Measurements from ENCODE around the gene SIL1. TPM values are rescaled to one million over a fixed set of nuclear protein-coding genes. Genes with fewer than 3 reads are reported as not detected.

The SIL1 gene
- polyA plus RNA-seq, 1 experiment = 90.5 TPM

- TF ChIP-seq, protein P1, sequence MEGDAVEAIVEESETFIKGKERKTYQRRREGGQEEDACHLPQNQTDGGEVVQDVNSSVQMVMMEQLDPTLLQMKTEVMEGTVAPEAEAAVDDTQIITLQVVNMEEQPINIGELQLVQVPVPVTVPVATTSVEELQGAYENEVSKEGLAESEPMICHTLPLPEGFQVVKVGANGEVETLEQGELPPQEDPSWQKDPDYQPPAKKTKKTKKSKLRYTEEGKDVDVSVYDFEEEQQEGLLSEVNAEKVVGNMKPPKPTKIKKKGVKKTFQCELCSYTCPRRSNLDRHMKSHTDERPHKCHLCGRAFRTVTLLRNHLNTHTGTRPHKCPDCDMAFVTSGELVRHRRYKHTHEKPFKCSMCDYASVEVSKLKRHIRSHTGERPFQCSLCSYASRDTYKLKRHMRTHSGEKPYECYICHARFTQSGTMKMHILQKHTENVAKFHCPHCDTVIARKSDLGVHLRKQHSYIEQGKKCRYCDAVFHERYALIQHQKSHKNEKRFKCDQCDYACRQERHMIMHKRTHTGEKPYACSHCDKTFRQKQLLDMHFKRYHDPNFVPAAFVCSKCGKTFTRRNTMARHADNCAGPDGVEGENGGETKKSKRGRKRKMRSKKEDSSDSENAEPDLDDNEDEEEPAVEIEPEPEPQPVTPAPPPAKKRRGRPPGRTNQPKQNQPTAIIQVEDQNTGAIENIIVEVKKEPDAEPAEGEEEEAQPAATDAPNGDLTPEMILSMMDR (IDR thresholded peaks at IDR 0.05; ENCODE audit: insufficient read depth, low read depth, low read length) = no peak
- CTCF ChIA-PET = interaction anchor here (0.5 kb wide), 1 partner anchor 557 kb away, joined by 3 read pairs; no protein-coding TSS in a partner anchor
- no peak for DNase-seq (ENCODE audit: low read depth)
Measured at GRCh38 chr5:139025651-139026050, 172.5 kb downstream of the SIL1 start.

GRCh38 chr5:139023286-139023685 lies 174.9 kb downstream of the SIL1 start:
- DNase-seq (ENCODE audit: low read depth) = no peak
- no peaks in the 10 kb centered on the region; the same call in 1 of the 2 replicates for H3K36me3 ChIP-seq (ENCODE audit: control insufficient read depth, insufficient read depth, low read length)
- no peaks in the 10 kb centered on the region for H3K27me3 ChIP-seq (ENCODE audit: control insufficient read depth, insufficient read depth, low read length)
- TF ChIP-seq, protein P1 (IDR thresholded peaks at IDR 0.05; ENCODE audit: insufficient read depth, low read depth, low read length) = no peak
- CTCF ChIA-PET = interaction anchor here (0.7 kb wide), 1 partner anchor 10 kb away, joined by 3 read pairs; no protein-coding TSS in a partner anchor
- H3K4me3 ChIP-seq (ENCODE audit: low read depth, low read length) = no peak overlapping the region
- POLR2A ChIA-PET = no interaction called here

More at GRCh38 chr5:139025651-139026050, 172.5 kb downstream of the SIL1 start:
- H3K36me3 ChIP-seq (ENCODE audit: control insufficient read depth, insufficient read depth, low read length) = no peaks in the 10 kb centered on the region; the same call in 1 of the 2 replicates
- H3K27me3 ChIP-seq (ENCODE audit: control insufficient read depth, insufficient read depth, low read length) = no peaks in the 10 kb centered on the region
- POLR2A ChIA-PET = no interaction called here
- H3K4me3 ChIP-seq (ENCODE audit: low read depth, low read length) = no peak overlapping the region

GRCh38 chr5:139022528-139022927 lies 175.6 kb downstream of the SIL1 start:
- no peak for DNase-seq (ENCODE audit: low read depth)
- ChIA-PET POLR2A (no interaction called here), CTCF (no interaction called here)
- H3K27me3 ChIP-seq (ENCODE audit: control insufficient read depth, insufficient read depth, low read length) = no peaks in the 10 kb centered on the region
- no peaks in the 10 kb centered on the region; the same call in 1 of the 2 replicates for H3K36me3 ChIP-seq (ENCODE audit: control insufficient read depth, insufficient read depth, low read length)
- TF ChIP-seq, protein P1 (IDR thresholded peaks at IDR 0.05; ENCODE audit: insufficient read depth, low read depth, low read length) = no peak
- H3K4me3 ChIP-seq (ENCODE audit: low read depth, low read length) = no peak overlapping the region

DNA sequence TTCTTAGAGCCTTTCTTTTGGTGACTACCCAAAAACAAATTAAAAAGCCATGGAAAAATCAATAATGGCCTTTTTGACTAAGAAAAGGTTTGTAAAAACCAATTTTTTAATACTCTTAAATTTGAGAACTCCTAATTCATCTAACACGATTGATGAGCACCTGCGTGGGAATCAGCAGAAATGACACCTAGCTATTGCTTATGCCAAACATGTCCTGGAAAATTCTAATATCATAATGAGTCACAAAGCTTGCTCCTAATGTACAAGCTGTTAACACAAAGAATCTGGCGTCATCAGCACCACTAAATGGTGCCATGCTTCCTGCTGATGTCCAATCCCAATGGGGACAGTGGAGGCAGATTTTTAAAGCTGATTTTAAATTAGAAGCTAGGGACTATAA lies 176.8 kb downstream of the SIL1 start:
- no peak overlapping the region for H3K4me3 ChIP-seq (ENCODE audit: low read depth, low read length)
- POLR2A ChIA-PET = interaction anchor here (0.6 kb wide), 1 partner anchor 120 kb away, joined by 3 read pairs; no protein-coding TSS in a partner anchor
- DNase-seq (ENCODE audit: low read depth) = no peak
- H3K27me3 ChIP-seq (ENCODE audit: control insufficient read depth, insufficient read depth, low read length) = no peaks in the 10 kb centered on the region
- H3K36me3 ChIP-seq (ENCODE audit: control insufficient read depth, insufficient read depth, low read length) = no peaks in the 10 kb centered on the region; the same call in 1 of the 2 replicates
- CTCF ChIA-PET = interaction anchor here (0.8 to 1.5 kb wide), 2 partner anchors 10 to 18 kb away, joined by 3 read pairs; no protein-coding TSS in a partner anchor
- TF ChIP-seq, protein P1 (IDR thresholded peaks at IDR 0.05; ENCODE audit: insufficient read depth, low read depth, low read length) = no peak

GRCh38 chr5:139019880-139020279 lies 178.3 kb downstream of the SIL1 start:
- ChIA-PET POLR2A (no interaction called here), CTCF (interaction anchor here (0.6 kb wide), 1 partner anchor 356 kb away, joined by 3 read pairs; no protein-coding TSS in a partner anchor)
- Histone ChIP-seq H3K4me3 (ENCODE audit: low read depth, low read length) (no peak overlapping the region), H3K27me3 (ENCODE audit: control insufficient read depth, insufficient read depth, low read length) (no peaks in the 10 kb centered on the region), H3K36me3 (ENCODE audit: control insufficient read depth, insufficient read depth, low read length) (no peaks in the 10 kb centered on the region; the same call in 1 of the 2 replicates)
- DNase-seq (ENCODE audit: low read depth) = no peak
- TF ChIP-seq, protein P1 (IDR thresholded peaks at IDR 0.05; ENCODE audit: insufficient read depth, low read depth, low read length) = no peak

All from BJ (cell line).